Neural cell (in vitro differentiated cells): ENCODE measurements around the gene CYP4B1. TPM values are rescaled to one million over a fixed set of nuclear protein-coding genes. Genes with fewer than 3 reads are reported as not detected.
"Not testable (repeated sequence)": the region's sequence is repeated elsewhere in the genome, so short reads cannot be mapped to it uniquely, and the experiment has no call there.

Experiments used
- H2AFZ ChIP-seq: fragments of 200-600, 300-800 bp; sonication (generic), shearing (Covaris generic); 2 replicates; pipeline ENCODE4 v1.6.0; 2014; ENCODE audit warnings: low read depth, mild to moderate bottlenecking, antibody characterized with exemption, low read length, moderate library complexity
- H3F3A ChIP-seq: fragments of 200-600 bp; shearing (Covaris generic); 2 replicates; pipeline ENCODE4 v1.6.1; 2016; ENCODE audit warnings: mild to moderate bottlenecking, moderate library complexity, mixed read lengths, antibody characterized with exemption, low read length; ENCODE audit not compliant: insufficient read depth, poor library complexity, severe bottlenecking
- H3K27ac ChIP-seq: fragments of 200-600, 300-800 bp; sonication (generic), shearing (Covaris generic); 2 replicates; pipeline ENCODE4 v1.5.1; 2014; ENCODE audit warnings: mild to moderate bottlenecking, low read length, moderate library complexity
- H3K27me3 ChIP-seq: fragments of 300-800, 200-600 bp; sonication (generic), shearing (Covaris generic); 2 replicates; pipeline ENCODE4 v1.6.0; 2014; ENCODE audit warnings: mild to moderate bottlenecking, low read depth, low read length, moderate library complexity; ENCODE audit not compliant: insufficient read depth
- H3K36me3 ChIP-seq: fragments of 300-800, 200-600 bp; sonication (generic), shearing (Covaris generic); 2 replicates; pipeline ENCODE4 v1.5.1; 2014; ENCODE audit warnings: mild to moderate bottlenecking, antibody characterized with exemption, low read length, moderate library complexity; ENCODE audit not compliant: insufficient read depth
- H3K4me2 ChIP-seq: fragments of 300-800, 200-600 bp; sonication (generic), shearing (Covaris generic); 2 replicates; pipeline ENCODE4 v1.6.0; 2014; ENCODE audit warnings: mild to moderate bottlenecking, low read length
- H3K4me3 ChIP-seq: fragments of 300-800, 200-600 bp; sonication (generic), shearing (Covaris generic); 2 replicates; pipeline ENCODE4 v1.5.1; 2014; ENCODE audit warnings: mild to moderate bottlenecking, low read length, moderate library complexity
- H3K79me2 ChIP-seq: fragments of 200-600 bp; shearing (Covaris generic); replicated peaks from 2 replicates; pipeline ENCODE4 v1.6.0; 2014; ENCODE audit warnings: mild to moderate bottlenecking, low read length, moderate library complexity; ENCODE audit not compliant: insufficient read depth
- H3K9ac ChIP-seq: fragments of 300-800, 200-600 bp; sonication (generic), shearing (Covaris generic); 2 replicates; pipeline ENCODE4 v1.6.1; 2016; ENCODE audit warnings: mild to moderate bottlenecking, low read length, mixed read lengths
- H3K9me2 ChIP-seq: fragments of 200-600 bp; shearing (Covaris generic); 2 replicates; pipeline ENCODE4 v1.6.1; 2016; ENCODE audit warnings: mild to moderate bottlenecking, low read length, mixed read lengths; ENCODE audit not compliant: insufficient read depth
- H3K9me3 ChIP-seq: fragments of 200-600, 300-800 bp; sonication (generic), shearing (Covaris generic); 2 replicates; pipeline ENCODE4 v1.6.1; 2016; ENCODE audit warnings: mild to moderate bottlenecking, mixed run types, low read length, moderate library complexity, mixed read lengths
- H4K20me1 ChIP-seq: fragments of 200-600 bp; shearing (Covaris generic); 2 replicates; pipeline ENCODE4 v1.6.1; 2016; ENCODE audit warnings: mild to moderate bottlenecking, mixed run types; ENCODE audit not compliant: insufficient read depth
- CTCF ChIP-seq: fragments of 450-650 bp; IDR thresholded peaks from 2 replicates; pipeline ENCODE4 v1.5.1; 2014; ENCODE audit warnings: antibody characterized with exemption, mild to moderate bottlenecking, moderate library complexity; ENCODE audit not compliant: poor library complexity, severe bottlenecking
- EP300 ChIP-seq: fragments of 450-650 bp; conservative IDR thresholded peaks from 2 replicates; pipeline ENCODE4 v1.6.1; 2014; ENCODE audit warnings: antibody characterized with exemption, mild to moderate bottlenecking, moderate library complexity; ENCODE audit not compliant: poor library complexity, severe bottlenecking
- EZH2 ChIP-seq: fragments of 200-600, 300-800 bp; shearing (Covaris generic), sonication (generic); IDR thresholded peaks from 2 replicates; pipeline ENCODE4 v1.6.1; 2014; ENCODE audit warnings: antibody characterized with exemption, low read length, borderline replicate concordance, mild to moderate bottlenecking; ENCODE audit not compliant: insufficient read depth, poor library complexity, severe bottlenecking
- MXI1 ChIP-seq: fragments of 450-650 bp; conservative IDR thresholded peaks from 2 replicates; pipeline ENCODE4 v1.6.1; 2014; ENCODE audit warnings: antibody characterized with exemption, mild to moderate bottlenecking; ENCODE audit not compliant: poor library complexity, severe bottlenecking
- POLR2AphosphoS5 ChIP-seq: IDR thresholded peaks from 2 replicates; pipeline ENCODE4 v1.6.1; 2012
- RAD21 ChIP-seq: fragments of 450-650 bp; conservative IDR thresholded peaks from 2 replicates; pipeline ENCODE4 v1.6.1; 2014; ENCODE audit warnings: antibody characterized with exemption, mild to moderate bottlenecking, moderate library complexity
- SMC3 ChIP-seq: fragments of 450-650 bp; conservative IDR thresholded peaks from 2 replicates; pipeline ENCODE4 v1.6.1; 2014; ENCODE audit warnings: antibody characterized with exemption, mild to moderate bottlenecking, moderate library complexity; ENCODE audit not compliant: poor library complexity
- TAF1 ChIP-seq: IDR thresholded peaks from 2 replicates; pipeline ENCODE4 v1.6.1; 2012; ENCODE audit warnings: low read depth
- polyA plus RNA-seq: library from polyadenylated mRNA; depleted of rRNA; stranded (reverse); fragments of >200 nt; gene quantifications from 2 replicates; pipeline ENCODE4 v1.2.3, GENCODE V29; 2014
- TF ChIP-seq, protein P1 (sequence below): IDR thresholded peaks from 2 replicates; pipeline ENCODE4 v1.6.1; 2012; ENCODE audit warnings: borderline replicate concordance

CYP4B1 gene
- polyA plus RNA-seq, 1 donor from 2014 or later, result not detected

- Histone ChIP-seq H3K9ac (no peak overlapping the region), H3F3A (no peaks in the 10 kb centered on the region), H4K20me1 (no peaks in the 10 kb centered on the region), H3K27me3 (no peaks in the 10 kb centered on the region), H3K4me3 (no peak overlapping the region), H3K9me2 (no peaks in the 10 kb centered on the region), H3K9me3 (no peaks in the 10 kb centered on the region), H3K36me3 (no peaks in the 10 kb centered on the region), H3K4me2 (no peak overlapping the region), H3K27ac (no peak overlapping the region), H2AFZ (no peak overlapping the region), H3K79me2 (no peaks in the 10 kb centered on the region)
- TF ChIP-seq, protein P1, sequence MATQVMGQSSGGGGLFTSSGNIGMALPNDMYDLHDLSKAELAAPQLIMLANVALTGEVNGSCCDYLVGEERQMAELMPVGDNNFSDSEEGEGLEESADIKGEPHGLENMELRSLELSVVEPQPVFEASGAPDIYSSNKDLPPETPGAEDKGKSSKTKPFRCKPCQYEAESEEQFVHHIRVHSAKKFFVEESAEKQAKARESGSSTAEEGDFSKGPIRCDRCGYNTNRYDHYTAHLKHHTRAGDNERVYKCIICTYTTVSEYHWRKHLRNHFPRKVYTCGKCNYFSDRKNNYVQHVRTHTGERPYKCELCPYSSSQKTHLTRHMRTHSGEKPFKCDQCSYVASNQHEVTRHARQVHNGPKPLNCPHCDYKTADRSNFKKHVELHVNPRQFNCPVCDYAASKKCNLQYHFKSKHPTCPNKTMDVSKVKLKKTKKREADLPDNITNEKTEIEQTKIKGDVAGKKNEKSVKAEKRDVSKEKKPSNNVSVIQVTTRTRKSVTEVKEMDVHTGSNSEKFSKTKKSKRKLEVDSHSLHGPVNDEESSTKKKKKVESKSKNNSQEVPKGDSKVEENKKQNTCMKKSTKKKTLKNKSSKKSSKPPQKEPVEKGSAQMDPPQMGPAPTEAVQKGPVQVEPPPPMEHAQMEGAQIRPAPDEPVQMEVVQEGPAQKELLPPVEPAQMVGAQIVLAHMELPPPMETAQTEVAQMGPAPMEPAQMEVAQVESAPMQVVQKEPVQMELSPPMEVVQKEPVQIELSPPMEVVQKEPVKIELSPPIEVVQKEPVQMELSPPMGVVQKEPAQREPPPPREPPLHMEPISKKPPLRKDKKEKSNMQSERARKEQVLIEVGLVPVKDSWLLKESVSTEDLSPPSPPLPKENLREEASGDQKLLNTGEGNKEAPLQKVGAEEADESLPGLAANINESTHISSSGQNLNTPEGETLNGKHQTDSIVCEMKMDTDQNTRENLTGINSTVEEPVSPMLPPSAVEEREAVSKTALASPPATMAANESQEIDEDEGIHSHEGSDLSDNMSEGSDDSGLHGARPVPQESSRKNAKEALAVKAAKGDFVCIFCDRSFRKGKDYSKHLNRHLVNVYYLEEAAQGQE, result no peak
- no peak for TF ChIP-seq EP300
- no peak for TF ChIP-seq CTCF
- TF ChIP-seq MXI1, result no peak
- TF ChIP-seq TAF1, result no peak
- no peak for TF ChIP-seq RAD21
- no peak for TF ChIP-seq POLR2AphosphoS5
- no peak for TF ChIP-seq SMC3
- TF ChIP-seq EZH2, result no peak
Measured at GRCh38 chr1:46772571-46772970, 26.3 kb upstream of the CYP4B1 start.

GRCh38 chr1:46774297-46774696 lies 24.5 kb upstream of the CYP4B1 start:
- H3F3A ChIP-seq, result no peaks in the 10 kb centered on the region
- H3K9ac ChIP-seq, result no peak overlapping the region
- no peak overlapping the region for H2AFZ ChIP-seq
- no peaks in the 10 kb centered on the region for H4K20me1 ChIP-seq
- no peaks in the 10 kb centered on the region for H3K9me2 ChIP-seq
- no peak overlapping the region for H3K4me2 ChIP-seq
- H3K4me3 ChIP-seq, result no peak overlapping the region
- H3K27me3 ChIP-seq, result no peaks in the 10 kb centered on the region
- H3K79me2 ChIP-seq, result no peaks in the 10 kb centered on the region
- no peaks in the 10 kb centered on the region for H3K36me3 ChIP-seq
- TF ChIP-seq MXI1, result no peak
- TF ChIP-seq, protein P1, result no peak
- no peak for TF ChIP-seq TAF1
- no peak for TF ChIP-seq EZH2
- TF ChIP-seq EP300, result no peak
- TF ChIP-seq RAD21, result no peak
- TF ChIP-seq POLR2AphosphoS5, result no peak
- H3K9me3 ChIP-seq, result no peaks in the 10 kb centered on the region
- no peak overlapping the region for H3K27ac ChIP-seq

- not testable (repeated sequence) for H3K36me3 ChIP-seq, H3K9me3 ChIP-seq, H4K20me1 ChIP-seq, H3K27me3 ChIP-seq, H2AFZ ChIP-seq, H3K4me3 ChIP-seq, H3K79me2 ChIP-seq, H3K9me2 ChIP-seq, H3F3A ChIP-seq, H3K4me2 ChIP-seq, H3K27ac ChIP-seq, H3K9ac ChIP-seq
Measured at GRCh38 chr1:46778456-46778855, 20.4 kb upstream of the CYP4B1 start.
